Liver (tissue), 9 donors: Measurements from ENCODE around the gene TIMM22. TPM values are rescaled to one million over a fixed set of nuclear protein-coding genes. Genes with fewer than 3 reads are reported as not detected.

Experiments used
- DNase-seq: peaks from one replicate; pipeline ENCODE4 v3.0.0-alpha.2; 2017; ENCODE audit warnings: low spot score
- H3K27ac ChIP-seq, 2 donors: one replicate each; pipeline ENCODE4 v1.7.0; 2013; ENCODE audit warnings: inconsistent platforms in 2 of 2, low read length in 2 of 2, control low read depth in 1 of 2, low read depth in 1 of 2, mild to moderate bottlenecking in 1 of 2
- H3K27me3 ChIP-seq, 4 donors: one replicate each; pipeline versions ENCODE4 v1.6.1 to v1.7.0; 2013; ENCODE audit warnings: low read length in 3 of 4, inconsistent platforms in 1 of 4, mild to moderate bottlenecking in 1 of 4, moderate library complexity in 1 of 4; ENCODE audit not compliant: control insufficient read depth in 4 of 4, insufficient read depth in 4 of 4
- H3K36me3 ChIP-seq, 4 donors: one replicate each; pipeline versions ENCODE4 v1.6.1 to v1.7.0; 2013; ENCODE audit warnings: low read length in 3 of 4, mild to moderate bottlenecking in 3 of 4, low read depth in 1 of 4, moderate library complexity in 1 of 4; ENCODE audit not compliant: control insufficient read depth in 4 of 4, insufficient read depth in 3 of 4
- H3K4me1 ChIP-seq, 4 donors: one replicate each; pipeline versions ENCODE4 v1.6.1 to v1.7.0; 2013; ENCODE audit warnings: low read length in 3 of 4, mild to moderate bottlenecking in 3 of 4, moderate library complexity in 1 of 4; ENCODE audit not compliant: control insufficient read depth in 4 of 4, insufficient read depth in 4 of 4
- H3K4me3 ChIP-seq, 3 donors: one replicate each; pipeline versions ENCODE4 v1.6.1 to v1.7.0; 2013; ENCODE audit warnings: low read length in 3 of 3, control low read depth in 1 of 3, low read depth in 1 of 3, mild to moderate bottlenecking in 1 of 3
- H3K9ac ChIP-seq, 2 donors: one replicate each; pipeline ENCODE4 v1.7.0; 2013; ENCODE audit warnings: low read length in 2 of 2, mild to moderate bottlenecking in 2 of 2, moderate library complexity in 2 of 2, control low read depth in 1 of 2, low read depth in 1 of 2
- H3K9me3 ChIP-seq, 4 donors: one replicate each; pipeline versions ENCODE4 v1.6.1 to v1.7.0; 2013; ENCODE audit warnings: low read length in 3 of 4; ENCODE audit not compliant: control insufficient read depth in 4 of 4
- ATF3 ChIP-seq: IDR thresholded peaks from 2 replicates; pipeline ENCODE4 v1.6.1; 2016; ENCODE audit warnings: antibody characterized with exemption
- CTCF ChIP-seq: fragments of 150-350 bp; IDR thresholded peaks from 2 replicates; pipeline ENCODE4 v1.5.1; 2017; ENCODE audit warnings: improper control_type of control experiment, low read depth, low read length; ENCODE audit not compliant: missing input control
- EGR1 ChIP-seq, 2 donors: IDR thresholded peaks; 2 replicates each; pipeline ENCODE4 v1.6.1; 2016 to 2018; ENCODE audit warnings: antibody characterized with exemption in 2 of 2, low read depth in 2 of 2
- FOXA1 ChIP-seq: IDR thresholded peaks from 2 replicates; pipeline ENCODE4 v1.6.1; 2016; ENCODE audit warnings: antibody characterized with exemption
- FOXA2 ChIP-seq: IDR thresholded peaks from 2 replicates; pipeline ENCODE4 v1.6.1; 2016; ENCODE audit warnings: antibody characterized with exemption
- GABPA ChIP-seq, 2 donors: IDR thresholded peaks in 1 of 2; conservative IDR thresholded peaks in 1 of 2; 2 replicates each; pipeline ENCODE4 v1.6.1; 2016; ENCODE audit warnings: antibody characterized with exemption in 2 of 2, mild to moderate bottlenecking in 1 of 2, moderate library complexity in 1 of 2
- HNF4A ChIP-seq, 2 donors: conservative IDR thresholded peaks; 2 replicates each; pipeline ENCODE4 v1.6.1; 2016; ENCODE audit warnings: antibody characterized with exemption in 2 of 2, mild to moderate bottlenecking in 2 of 2
- HNF4G ChIP-seq: IDR thresholded peaks from 2 replicates; pipeline ENCODE4 v1.6.1; 2016; ENCODE audit warnings: antibody characterized with exemption
- JUND ChIP-seq, 2 donors: IDR thresholded peaks; 2 replicates each; pipeline ENCODE4 v1.6.1; 2016; ENCODE audit warnings: antibody characterized with exemption in 2 of 2
- MAX ChIP-seq: IDR thresholded peaks from 2 replicates; pipeline ENCODE4 v1.6.1; 2016; ENCODE audit warnings: antibody characterized with exemption
- NR2F2 ChIP-seq: IDR thresholded peaks from 2 replicates; pipeline ENCODE4 v1.6.1; 2016; ENCODE audit warnings: antibody characterized with exemption
- RAD21 ChIP-seq, 2 donors: IDR thresholded peaks; 2 replicates each; pipeline ENCODE4 v1.6.1; 2016; ENCODE audit warnings: antibody characterized with exemption in 2 of 2, mild to moderate bottlenecking in 2 of 2
- REST ChIP-seq: IDR thresholded peaks from 2 replicates; pipeline ENCODE4 v1.6.1; 2016; ENCODE audit warnings: antibody characterized with exemption, mild to moderate bottlenecking
- RXRA ChIP-seq, 2 donors: IDR thresholded peaks; 2 replicates each; pipeline ENCODE4 v1.6.1; 2017 to 2018; ENCODE audit warnings: antibody characterized with exemption in 2 of 2, mild to moderate bottlenecking in 1 of 2
- SP1 ChIP-seq: IDR thresholded peaks from 2 replicates; pipeline ENCODE4 v1.6.1; 2018; ENCODE audit warnings: antibody characterized with exemption, mild to moderate bottlenecking
- TAF1 ChIP-seq: conservative IDR thresholded peaks from 2 replicates; pipeline ENCODE4 v1.6.1; 2016; ENCODE audit warnings: antibody characterized with exemption, mild to moderate bottlenecking
- YY1 ChIP-seq: IDR thresholded peaks from 2 replicates; pipeline ENCODE4 v1.6.1; 2016; ENCODE audit warnings: antibody characterized with exemption, mild to moderate bottlenecking
- ZBTB33 ChIP-seq: IDR thresholded peaks from 2 replicates; pipeline ENCODE4 v1.6.1; 2016; ENCODE audit warnings: antibody characterized with exemption
- WGBS: extraction: QIAGEN DNeasy Blood & Tissue Kit; methylation state at CpG from one replicate; pipeline ENCODE4 v1.1.7; 2013; 5-methylcytosine and 5-hydroxymethylcytosine counted together
- polyA plus RNA-seq, 2 donors: library from polyadenylated mRNA; stranded (reverse) in 1 of 2; unstranded in 1 of 2; fragments of 200-250 nt in 1 of 2; fragments of >200 nt in 1 of 2; fragmentation: Nextera tagmentation in 1 of 2; extraction: Ambion mirVana in 1 of 2; gene quantifications; one replicate each; pipeline versions ENCODE4 v1.2.1 to v1.2.3, GENCODE V29; 2013 to 2015
- total RNA-seq, 2 donors: library from RNA; depleted of rRNA; stranded (reverse); fragments of >200 nt; gene quantifications; one replicate each; pipeline ENCODE4 v1.2.3, GENCODE V29; 2014
- donor health status: healthy.
- donor health status: healthy.
- donor health status: healthy.
- donor health status: healthy.
- donor health status: healthy.

Gene TIMM22
- total and polyA plus RNA-seq, 4 donors: 4.4 to 5.0 (median 4.6) TPM

- no peak for TF ChIP-seq ZBTB33
- TF ChIP-seq RXRA (IDR thresholded peaks at IDR 0.05): no peak
- no peak for TF ChIP-seq RAD21 (IDR thresholded peaks at IDR 0.05)
Observed at GRCh38 chr17:1040216-1040600, 43.3 kb downstream of the TIMM22 start (continued).

GRCh38 chr17:1041746-1042145 is 44.8 kb downstream of the TIMM22 start:
- no peak for DNase-seq
- no peak overlapping the region for H3K27ac ChIP-seq
- no peaks in the 10 kb centered on the region for H3K4me1 ChIP-seq
- no peak overlapping the region for H3K4me3 ChIP-seq
- H3K36me3 ChIP-seq: no peaks in the 10 kb centered on the region
- H3K27me3 ChIP-seq: no peaks in the 10 kb centered on the region
- TF ChIP-seq MAX: no peak
- TF ChIP-seq HNF4G: no peak
- TF ChIP-seq ATF3: no peak
- no peak for TF ChIP-seq NR2F2
- TF ChIP-seq GABPA (IDR thresholded peaks at IDR 0.05 in 1 of 2, conservative IDR thresholded peaks at IDR 0.05 in 1 of 2): no peak
- no peak for TF ChIP-seq CTCF
- no peak for TF ChIP-seq EGR1 (IDR thresholded peaks at IDR 0.05; ENCODE audit: low read depth in 2 of 2)
- no peak for TF ChIP-seq RAD21 (IDR thresholded peaks at IDR 0.05)
- no peak for TF ChIP-seq TAF1
- no peak for TF ChIP-seq REST
- TF ChIP-seq FOXA1: no peak
- TF ChIP-seq HNF4A (conservative IDR thresholded peaks at IDR 0.05): no peak
- no peak for TF ChIP-seq FOXA2
- no peak for TF ChIP-seq RXRA (IDR thresholded peaks at IDR 0.05)
- no peak for TF ChIP-seq ZBTB33
- no peak for TF ChIP-seq SP1
- no peak for TF ChIP-seq JUND (IDR thresholded peaks at IDR 0.05)
- TF ChIP-seq YY1: no peak
- H3K9ac ChIP-seq: no peak overlapping the region
- H3K9me3 ChIP-seq: no peaks in the 10 kb centered on the region
- WGBS: 89% methylated on average over 9 of the region's 9 CpGs
